ENCODE measurements around the gene PRRC2A. TPM values are rescaled to one million over a fixed set of nuclear protein-coding genes. Genes with fewer than 3 reads are reported as not detected.

The PRRC2A gene
- polyA plus RNA-seq, 1 donor (not counting 4 experiments of a cell fraction or from before 2014, with no cell fraction given), result 20.5 TPM

GRCh38 chr6:31621320-31621939 lies 915 bp downstream of the PRRC2A start:
- Histone ChIP-seq H4K20me1 (ENCODE audit: control insufficient read depth, extremely low read depth, insufficient read depth, low read length) (peaks cover 26% of the 10 kb centered on the region), H3K79me2 (ENCODE audit: control insufficient read depth, insufficient read depth, low read length) (peaks cover 56% of the 10 kb centered on the region), H3K27ac (ENCODE audit: control insufficient read depth, insufficient read depth, low read length) (peak overlapping the region; percentile 81), H3K4me1 (ENCODE audit: control insufficient read depth, extremely low read depth, insufficient read depth, low read length) (peaks cover 14% of the 10 kb centered on the region), H3K4me3 (ENCODE audit: control insufficient read depth in 2 of 3, extremely low read depth in 1 of 3, insufficient read depth in 2 of 3, low read depth in 1 of 3, low read length in 3 of 3) (peak overlapping the region; percentile 84 to 99 (median 88)), H3K27me3 (ENCODE audit: control insufficient read depth, extremely low read depth, insufficient read depth, low read length) (no peaks in the 10 kb centered on the region), H3K36me3 (ENCODE audit: control insufficient read depth in 2 of 2, extremely low read depth in 1 of 2, insufficient read depth in 2 of 2, low read length in 2 of 2) (peaks cover 26 to 40% of the 10 kb centered on the region in 2 experiments), H3K9me3 (ENCODE audit: control insufficient read depth, low read depth, low read length) (no peaks in the 10 kb centered on the region), H3K9ac (ENCODE audit: control insufficient read depth, extremely low read depth, insufficient read depth, low read length) (peak overlapping the region; percentile 94), H3K9me1 (ENCODE audit: control insufficient read depth, extremely low read depth, insufficient read depth, low read length) (peaks cover 2% of the 10 kb centered on the region), H2AFZ (ENCODE audit: control insufficient read depth, low read length) (no peak overlapping the region), H3K4me2 (ENCODE audit: control insufficient read depth, extremely low read depth, insufficient read depth, low read depth, low read length) (peak overlapping the region; percentile 99)
- no peak for FAIRE-seq
- dilution Hi-C loops (cut with MboI; ENCODE audit: extremely low pct_ligation_motif_present, low sequenced_read_pairs), result no loop called here
- no peak for DNase-seq (ENCODE audit: low read depth, low spot score)
- TF ChIP-seq EZH2 (IDR thresholded peaks at IDR 0.05; ENCODE audit: low read length) (no peak), CTCF (optimal IDR thresholded peaks at IDR 0.05 in 1 of 3, IDR thresholded peaks at IDR 0.05 in 1 of 3, conservative IDR thresholded peaks at IDR 0.05 in 1 of 3; ENCODE audit: extremely low read depth in 1 of 3, insufficient read depth in 2 of 3, low read length in 3 of 3) (no peak)

GRCh38 chr6:31621991-31622390 lies 1.5 kb downstream of the PRRC2A start:
- Histone ChIP-seq H3K79me2 (ENCODE audit: control insufficient read depth, insufficient read depth, low read length) (peaks cover 59% of the 10 kb centered on the region), H4K20me1 (ENCODE audit: control insufficient read depth, extremely low read depth, insufficient read depth, low read length) (peaks cover 26% of the 10 kb centered on the region), H3K9ac (ENCODE audit: control insufficient read depth, extremely low read depth, insufficient read depth, low read length) (peak overlapping the region; percentile 94), H3K9me3 (ENCODE audit: control insufficient read depth, low read depth, low read length) (no peaks in the 10 kb centered on the region), H3K4me3 (ENCODE audit: control insufficient read depth in 2 of 3, extremely low read depth in 1 of 3, insufficient read depth in 2 of 3, low read depth in 1 of 3, low read length in 3 of 3) (peak overlapping the region; percentile 84 to 99 (median 88)), H3K27ac (ENCODE audit: control insufficient read depth, insufficient read depth, low read length) (peak overlapping the region; percentile 81), H3K27me3 (ENCODE audit: control insufficient read depth, extremely low read depth, insufficient read depth, low read length) (no peaks in the 10 kb centered on the region), H3K9me1 (ENCODE audit: control insufficient read depth, extremely low read depth, insufficient read depth, low read length) (peaks cover 2% of the 10 kb centered on the region), H3K4me1 (ENCODE audit: control insufficient read depth, extremely low read depth, insufficient read depth, low read length) (peaks cover 14% of the 10 kb centered on the region), H3K4me2 (ENCODE audit: control insufficient read depth, extremely low read depth, insufficient read depth, low read depth, low read length) (peak overlapping the region; percentile 99), H2AFZ (ENCODE audit: control insufficient read depth, low read length) (no peak overlapping the region), H3K36me3 (ENCODE audit: control insufficient read depth in 2 of 2, extremely low read depth in 1 of 2, insufficient read depth in 2 of 2, low read length in 2 of 2) (peaks cover 31 to 46% of the 10 kb centered on the region in 2 experiments)
- TF ChIP-seq EZH2 (IDR thresholded peaks at IDR 0.05; ENCODE audit: low read length) (no peak), CTCF (optimal IDR thresholded peaks at IDR 0.05 in 1 of 3, IDR thresholded peaks at IDR 0.05 in 1 of 3, conservative IDR thresholded peaks at IDR 0.05 in 1 of 3; ENCODE audit: extremely low read depth in 1 of 3, insufficient read depth in 2 of 3, low read length in 3 of 3) (no peak)
- FAIRE-seq (no peak), DNase-seq (ENCODE audit: low read depth, low spot score) (no peak)
- dilution Hi-C loops (cut with MboI; ENCODE audit: extremely low pct_ligation_motif_present, low sequenced_read_pairs), result no loop called here
